K562 (cell line): ENCODE measurements around the gene RXFP1. TPM values are rescaled to one million over a fixed set of nuclear protein-coding genes. Genes with fewer than 3 reads are reported as not detected.

Experiments used
- DPF2 ChIP-seq: fragments of 450-650 bp; IDR thresholded peaks from 2 replicates; pipeline ENCODE4 v1.6.1; 2016
- ELF4 ChIP-seq: fragments of 450-650 bp; formaldehyde crosslinking; IDR thresholded peaks from 2 replicates; pipeline ENCODE4 v1.4.0; 2022; ENCODE audit warnings: missing genetic modification characterization
- ETS2 ChIP-seq: IDR thresholded peaks from 2 replicates; pipeline ENCODE4 v1.6.1; 2016; ENCODE audit warnings: borderline replicate concordance, missing genetic modification characterization, mild to moderate bottlenecking, moderate library complexity, missing compliant biosample characterization; ENCODE audit not compliant: poor library complexity, severe bottlenecking
- GATA2 ChIP-seq: sonication (generic); formaldehyde crosslinking; IDR thresholded peaks from 2 replicates; pipeline ENCODE4 v1.4.0; 2020; ENCODE audit warnings: mild to moderate bottlenecking, missing genetic modification reagents
- GTF2B ChIP-seq: IDR thresholded peaks from 2 replicates; pipeline ENCODE4 v1.6.1; 2011; ENCODE audit not compliant: insufficient read length; ENCODE audit errors: extremely low read depth
- HOMEZ ChIP-seq: fragments of 250-450 bp; sonication (Bioruptor Pico); IDR thresholded peaks from 2 replicates; pipeline ENCODE4 v1.4.0; 2020; ENCODE audit warnings: mild to moderate bottlenecking, moderate library complexity
- IFI16 ChIP-seq: fragments of 250-450 bp; sonication (Bioruptor Pico); IDR thresholded peaks from 2 replicates; pipeline ENCODE4 v2.1.2; 2022; ENCODE audit warnings: mild to moderate bottlenecking, inconsistent platforms
- KLF10 ChIP-seq: fragments of 250-450 bp; sonication (Bioruptor Pico); IDR thresholded peaks from 2 replicates; pipeline ENCODE4 v1.6.1; 2021; ENCODE audit warnings: matching md5 sums
- PTRF ChIP-seq: fragments of 450-650 bp; IDR thresholded peaks from 2 replicates; pipeline ENCODE4 v1.6.1; 2016; ENCODE audit warnings: mild to moderate bottlenecking, missing genetic modification characterization, missing compliant biosample characterization
- SLC30A9 ChIP-seq: fragments of 250-450 bp; sonication (Bioruptor Pico); IDR thresholded peaks from 2 replicates; pipeline ENCODE4 v1.8.0; 2022; ENCODE audit warnings: mild to moderate bottlenecking, moderate library complexity
- ZBTB43 ChIP-seq: sonication (generic); formaldehyde crosslinking; IDR thresholded peaks from 2 replicates; pipeline ENCODE4 v1.8.0; 2023; ENCODE audit warnings: mild to moderate bottlenecking, missing genetic modification reagents
- ZNF263 ChIP-seq: sonication (generic); formaldehyde crosslinking; IDR thresholded peaks from 2 replicates; pipeline ENCODE4 v1.8.0; 2022; ENCODE audit warnings: mild to moderate bottlenecking, missing genetic modification reagents, borderline replicate concordance
- ZNF280B ChIP-seq: fragments of 250-450 bp; sonication (Bioruptor Pico); IDR thresholded peaks from 2 replicates; pipeline ENCODE4 v1.5.1; 2021; ENCODE audit warnings: mild to moderate bottlenecking
- ZNF431 ChIP-seq: sonication (generic); formaldehyde crosslinking; IDR thresholded peaks from 2 replicates; pipeline ENCODE4 v1.8.0; 2022; ENCODE audit warnings: mild to moderate bottlenecking, missing genetic modification reagents
- ZNF584 ChIP-seq: fragments of 200-800 bp; sonication (Bioruptor generic); IDR thresholded peaks from 2 replicates; pipeline ENCODE4 v1.6.1; 2016; ENCODE audit warnings: low read depth, mild to moderate bottlenecking, missing genetic modification characterization, missing compliant biosample characterization
- ZNF77 ChIP-seq: fragments of 250-450 bp; sonication (Bioruptor Pico); IDR thresholded peaks from 2 replicates; pipeline ENCODE4 v1.5.0; 2020
- polyA plus RNA-seq, 8 experiments: library from polyadenylated mRNA; depleted of rRNA in 4 of 8; stranded (reverse) in 5 of 8; unstranded in 3 of 8; fragments of >200 nt; fragmentation: Nextera tagmentation in 2 of 8; fragmentation: Illumina TruSeq in 1 of 8; extraction: Ambion mirVana in 2 of 8; extraction: Trizol in 1 of 8; gene quantifications; 2 replicates each; pipeline versions ENCODE4 v1.2.1 to v1.2.3, GENCODE V29; 2011 to 2014; ENCODE audit warnings: inconsistent platforms in 1 of 8, missing spikeins in 1 of 8
- total RNA-seq, 7 experiments: library from RNA; depleted of rRNA in 6 of 7; stranded (reverse); fragments of >200 nt in 6 of 7; fragmentation: Illumina TruSeq in 2 of 7; extraction: Trizol in 2 of 7; gene quantifications; 2 replicates each; pipeline versions ENCODE4 v1.2.1 to v1.2.3, GENCODE V29; 2011 to 2021; ENCODE audit warnings: low replicate concordance in 1 of 7
- TF ChIP-seq, protein P1 (sequence below): fragments of 250-450 bp; sonication (Bioruptor Pico); IDR thresholded peaks from 2 replicates; pipeline ENCODE4 v1.4.0; 2020
- TF ChIP-seq, protein P2 (sequence below): sonication (generic); formaldehyde crosslinking; IDR thresholded peaks from 2 replicates; pipeline ENCODE4 v1.8.0; 2022; ENCODE audit warnings: mild to moderate bottlenecking, low read depth, missing genetic modification reagents

The RXFP1 gene
- total and polyA plus RNA-seq, 9 of the 15 experiments (the other 6 are each of a cell fraction or from before 2014, with no cell fraction given): 0.03 to 0.06 (median 0.04) TPM; not detected in 6

DNA sequence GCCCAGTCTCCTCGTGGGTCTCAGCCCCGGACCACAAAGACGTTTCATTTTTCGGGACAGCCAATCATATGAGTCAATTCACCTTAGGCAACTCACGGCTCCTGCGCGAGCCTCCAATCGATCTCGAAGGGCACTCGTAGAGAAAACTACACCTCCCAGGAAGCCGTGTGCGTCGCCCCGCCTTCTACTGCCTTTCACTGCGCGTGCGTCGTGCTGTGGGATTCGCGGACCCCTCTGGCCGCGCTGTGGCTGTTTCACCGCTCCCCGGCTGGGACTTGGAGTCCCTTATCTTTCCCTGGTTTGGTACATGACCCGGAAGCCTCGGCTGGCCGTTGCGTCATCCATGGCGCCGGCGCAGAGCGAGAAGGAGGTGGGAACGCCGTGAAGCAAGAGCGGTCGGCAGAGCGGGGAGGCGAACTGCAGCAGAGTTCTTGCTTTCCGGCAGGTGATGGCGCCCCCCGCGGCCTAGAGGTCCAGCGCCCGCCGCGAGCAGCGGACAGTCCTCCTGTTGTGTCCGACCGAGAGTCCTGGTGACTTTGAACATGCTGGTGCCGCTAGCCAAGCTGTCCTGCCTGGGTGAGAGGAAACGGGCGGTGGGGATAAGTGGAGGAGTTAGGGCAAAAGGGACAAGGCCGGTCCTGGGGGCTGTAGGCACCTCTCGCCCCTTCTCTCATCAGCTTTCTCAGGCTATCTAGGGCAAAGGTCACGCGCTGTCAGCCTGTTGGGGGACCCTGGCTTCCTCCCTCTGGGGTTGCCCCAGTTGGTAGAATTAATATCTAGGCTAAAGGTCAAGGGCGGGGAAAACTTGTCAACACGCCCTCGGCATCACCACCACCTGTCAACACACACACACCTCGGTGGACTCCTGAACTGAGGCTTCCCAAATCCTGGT, 150.5 kb downstream of the RXFP1 start, which contains the start of gene ETFDH (continued):
- 0 out of 2 replicates have a peak, but pooled peaks have one; percentile 6 for TF ChIP-seq ZBTB43 (CRISPR knock-in tag)
- no peak for TF ChIP-seq GTF2B
- TF ChIP-seq, protein P1, sequence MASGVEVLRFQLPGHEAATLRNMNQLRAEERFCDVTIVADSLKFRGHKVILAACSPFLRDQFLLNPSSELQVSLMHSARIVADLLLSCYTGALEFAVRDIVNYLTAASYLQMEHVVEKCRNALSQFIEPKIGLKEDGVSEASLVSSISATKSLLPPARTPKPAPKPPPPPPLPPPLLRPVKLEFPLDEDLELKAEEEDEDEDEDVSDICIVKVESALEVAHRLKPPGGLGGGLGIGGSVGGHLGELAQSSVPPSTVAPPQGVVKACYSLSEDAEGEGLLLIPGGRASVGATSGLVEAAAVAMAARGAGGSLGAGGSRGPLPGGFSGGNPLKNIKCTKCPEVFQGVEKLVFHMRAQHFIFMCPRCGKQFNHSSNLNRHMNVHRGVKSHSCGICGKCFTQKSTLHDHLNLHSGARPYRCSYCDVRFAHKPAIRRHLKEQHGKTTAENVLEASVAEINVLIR (CRISPR knock-in tag): peak; percentile 83
- peak; percentile 37; the same call in 1 of the 2 replicates for TF ChIP-seq DPF2
- peak; percentile 70; the same call in 1 of the 2 replicates for TF ChIP-seq GATA2 (CRISPR knock-in tag)
- peak; percentile 9; the same call in 1 of the 2 replicates for TF ChIP-seq ZNF431
- no peak for TF ChIP-seq ZNF263
- TF ChIP-seq HOMEZ (CRISPR knock-in tag): no peak
- TF ChIP-seq ZNF280B (CRISPR knock-in tag): no peak
- TF ChIP-seq SLC30A9 (CRISPR knock-in tag): no peak
- no peak for TF ChIP-seq KLF10 (CRISPR knock-in tag)
- TF ChIP-seq ELF4: peak; percentile 43; the same call in 1 of the 2 replicates
- TF ChIP-seq ZNF584 (CRISPR knock-in tag): no peak
- TF ChIP-seq IFI16 (CRISPR knock-in tag): no peak
- no peak for TF ChIP-seq PTRF
- no peak for TF ChIP-seq ETS2 (tag)
- TF ChIP-seq, protein P2, sequence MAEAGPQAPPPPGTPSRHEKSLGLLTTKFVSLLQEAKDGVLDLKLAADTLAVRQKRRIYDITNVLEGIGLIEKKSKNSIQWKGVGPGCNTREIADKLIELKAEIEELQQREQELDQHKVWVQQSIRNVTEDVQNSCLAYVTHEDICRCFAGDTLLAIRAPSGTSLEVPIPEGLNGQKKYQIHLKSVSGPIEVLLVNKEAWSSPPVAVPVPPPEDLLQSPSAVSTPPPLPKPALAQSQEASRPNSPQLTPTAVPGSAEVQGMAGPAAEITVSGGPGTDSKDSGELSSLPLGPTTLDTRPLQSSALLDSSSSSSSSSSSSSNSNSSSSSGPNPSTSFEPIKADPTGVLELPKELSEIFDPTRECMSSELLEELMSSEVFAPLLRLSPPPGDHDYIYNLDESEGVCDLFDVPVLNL (CRISPR knock-in tag): 0 out of 2 replicates have a peak, but pooled peaks have one; percentile 10
- no peak for TF ChIP-seq ZNF77 (CRISPR knock-in tag)
